DOHH2 (cell line): ENCODE results near the gene DOCK6.

Source experiments
- EZH2phosphoT487 ChIP-seq: fragments of 200-600 bp; sonication (generic); IDR thresholded peaks from 2 replicates; pipeline ENCODE4 v1.6.1; 2017; ENCODE audit warnings: borderline replicate concordance, mild to moderate bottlenecking, antibody characterized with exemption, low read length, moderate library complexity, mixed read lengths
- TF ChIP-seq, protein P1 (sequence below): fragments of 200-600 bp; sonication (generic); IDR thresholded peaks from one replicate; pipeline ENCODE4 v1.5.1; 2014; ENCODE audit warnings: antibody characterized with exemption, mild to moderate bottlenecking, low read depth, low read length; ENCODE audit not compliant: poor library complexity, severe bottlenecking

DNA sequence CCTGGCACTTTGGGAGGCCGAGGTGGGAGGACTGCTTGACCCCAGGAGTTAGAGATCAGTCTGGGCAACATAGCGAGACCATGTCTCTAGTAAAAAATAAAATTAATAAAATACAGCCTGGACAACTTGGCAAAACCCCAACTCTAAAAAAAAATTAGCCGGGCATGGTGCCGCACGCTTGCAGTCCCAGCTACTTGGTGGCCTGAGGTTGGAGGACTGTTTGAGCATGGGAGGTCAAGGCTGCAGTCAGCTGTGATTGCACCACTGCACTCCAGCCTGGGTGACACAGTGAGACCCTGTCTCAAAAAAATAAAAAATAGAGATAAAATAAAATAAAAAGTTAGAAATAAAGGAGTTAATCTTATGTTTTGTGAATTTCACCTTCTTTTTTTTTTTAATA, 91.2 kb downstream of the DOCK6 start:
- TF ChIP-seq, protein P1, sequence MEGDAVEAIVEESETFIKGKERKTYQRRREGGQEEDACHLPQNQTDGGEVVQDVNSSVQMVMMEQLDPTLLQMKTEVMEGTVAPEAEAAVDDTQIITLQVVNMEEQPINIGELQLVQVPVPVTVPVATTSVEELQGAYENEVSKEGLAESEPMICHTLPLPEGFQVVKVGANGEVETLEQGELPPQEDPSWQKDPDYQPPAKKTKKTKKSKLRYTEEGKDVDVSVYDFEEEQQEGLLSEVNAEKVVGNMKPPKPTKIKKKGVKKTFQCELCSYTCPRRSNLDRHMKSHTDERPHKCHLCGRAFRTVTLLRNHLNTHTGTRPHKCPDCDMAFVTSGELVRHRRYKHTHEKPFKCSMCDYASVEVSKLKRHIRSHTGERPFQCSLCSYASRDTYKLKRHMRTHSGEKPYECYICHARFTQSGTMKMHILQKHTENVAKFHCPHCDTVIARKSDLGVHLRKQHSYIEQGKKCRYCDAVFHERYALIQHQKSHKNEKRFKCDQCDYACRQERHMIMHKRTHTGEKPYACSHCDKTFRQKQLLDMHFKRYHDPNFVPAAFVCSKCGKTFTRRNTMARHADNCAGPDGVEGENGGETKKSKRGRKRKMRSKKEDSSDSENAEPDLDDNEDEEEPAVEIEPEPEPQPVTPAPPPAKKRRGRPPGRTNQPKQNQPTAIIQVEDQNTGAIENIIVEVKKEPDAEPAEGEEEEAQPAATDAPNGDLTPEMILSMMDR = no peak
- TF ChIP-seq EZH2phosphoT487 = no peak
